K562 (cell line): Measurements from ENCODE around the gene ALKBH7.

ENCODE experiments used
- CTCF ChIP-seq, 3 experiments: IDR thresholded peaks in 2 of 3; conservative IDR thresholded peaks in 1 of 3; 2 replicates each; pipeline ENCODE4 v1.5.1; 2011 to 2012; ENCODE audit warnings: low read length in 3 of 3, mild to moderate bottlenecking in 3 of 3, control low read depth in 2 of 3, improper control_type of control experiment in 1 of 3, inconsistent platforms in 1 of 3, low read depth in 1 of 3, mixed read lengths in 1 of 3, moderate library complexity in 1 of 3; ENCODE audit not compliant: insufficient read depth in 2 of 3
- MAFF ChIP-seq: IDR thresholded peaks from 2 replicates; pipeline ENCODE4 v1.6.1; 2012; ENCODE audit warnings: low read length, improper control_type of control experiment
- TCF7L2 ChIP-seq: fragments of 150-350 bp; IDR thresholded peaks from 2 replicates; pipeline ENCODE4 v1.6.1; 2016; ENCODE audit warnings: low read depth, mild to moderate bottlenecking, low read length, moderate library complexity
- ZBED1 ChIP-seq: IDR thresholded peaks from 2 replicates; pipeline ENCODE4 v1.6.1; 2014

- TF ChIP-seq CTCF (IDR thresholded peaks at IDR 0.05 in 2 of 3, conservative IDR thresholded peaks at IDR 0.05 in 1 of 3; ENCODE audit: insufficient read depth in 2 of 3, low read depth in 1 of 3, low read length in 3 of 3) (no peak), TCF7L2 (no peak), ZBED1 (no peak), MAFF (no peak)
These were observed 12.8 kb upstream of the ALKBH7 start for GRCh38 chr19:6359568-6360341.
